ENCODE data around the gene RAX. TPM values are rescaled to one million over a fixed set of nuclear protein-coding genes. Genes with fewer than 3 reads are reported as not detected.

Gene RAX
- total RNA-seq, 1 experiment from 2014 or later: 18.3 TPM

DNA sequence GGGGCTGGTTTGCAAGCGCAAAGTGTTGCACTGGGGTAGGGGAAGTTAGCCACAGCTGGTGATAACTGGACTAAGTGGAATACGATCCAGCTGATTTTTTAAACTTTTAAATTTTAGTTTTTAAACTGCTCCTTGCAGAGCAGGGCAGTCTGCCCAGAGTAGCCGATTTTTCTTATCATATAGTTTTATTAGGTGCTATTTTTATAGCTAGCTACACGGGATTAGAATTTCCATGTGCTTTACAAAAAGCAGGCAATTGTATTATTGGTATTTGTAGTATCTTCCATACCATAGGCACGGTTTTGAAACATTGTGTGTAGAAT lies 35.6 kb upstream of the RAX start:
- Histone ChIP-seq H3K4me1 (ENCODE audit: insufficient read depth, low read length, poor library complexity, severe bottlenecking) (no peaks in the 10 kb centered on the region), H3K27ac (ENCODE audit: low read depth, low read length, poor library complexity, severe bottlenecking) (no peak overlapping the region), H3K36me3 (ENCODE audit: insufficient read depth, low read length, poor library complexity, severe bottlenecking) (no peaks in the 10 kb centered on the region), H3K4me3 (ENCODE audit: low read depth, low read length, poor library complexity, severe bottlenecking) (peak overlapping the region; percentile 46), H3K9me3 (ENCODE audit: low read depth, low read length, poor library complexity, severe bottlenecking) (no peaks in the 10 kb centered on the region), H3K27me3 (replicated peaks; ENCODE audit: insufficient read depth, low read depth, low read length, poor library complexity) (no peaks in the 10 kb centered on the region)
- DNase-seq (ENCODE audit: low spot score): no peak
- POLR2A ChIA-PET (ENCODE audit: low non-redundant PET): no interaction called here
- TF ChIP-seq EZH2 (IDR thresholded peaks at IDR 0.05; ENCODE audit: borderline replicate concordance, low read depth, low read length, poor library complexity, severe bottlenecking): no peak
- TF ChIP-seq CTCF (conservative IDR thresholded peaks at IDR 0.05; ENCODE audit: low read depth, low read length): no peak
- intact Hi-C loops (cut with micrococcal nuclease; ENCODE audit: unreplicated experiment): loop anchor here (1.0 to 2.0 kb wide), 2 partner anchors 60 to 94 kb away; no protein-coding TSS in a partner anchor
- BruUV-seq (replicated peaks): no TSS peak
- CTCF ChIA-PET: interaction anchor here (0.6 to 2.7 kb wide), 2 partner anchors 94 to 165 kb away, joined by 3 to 87 read pairs; no protein-coding TSS in a partner anchor

DNA sequence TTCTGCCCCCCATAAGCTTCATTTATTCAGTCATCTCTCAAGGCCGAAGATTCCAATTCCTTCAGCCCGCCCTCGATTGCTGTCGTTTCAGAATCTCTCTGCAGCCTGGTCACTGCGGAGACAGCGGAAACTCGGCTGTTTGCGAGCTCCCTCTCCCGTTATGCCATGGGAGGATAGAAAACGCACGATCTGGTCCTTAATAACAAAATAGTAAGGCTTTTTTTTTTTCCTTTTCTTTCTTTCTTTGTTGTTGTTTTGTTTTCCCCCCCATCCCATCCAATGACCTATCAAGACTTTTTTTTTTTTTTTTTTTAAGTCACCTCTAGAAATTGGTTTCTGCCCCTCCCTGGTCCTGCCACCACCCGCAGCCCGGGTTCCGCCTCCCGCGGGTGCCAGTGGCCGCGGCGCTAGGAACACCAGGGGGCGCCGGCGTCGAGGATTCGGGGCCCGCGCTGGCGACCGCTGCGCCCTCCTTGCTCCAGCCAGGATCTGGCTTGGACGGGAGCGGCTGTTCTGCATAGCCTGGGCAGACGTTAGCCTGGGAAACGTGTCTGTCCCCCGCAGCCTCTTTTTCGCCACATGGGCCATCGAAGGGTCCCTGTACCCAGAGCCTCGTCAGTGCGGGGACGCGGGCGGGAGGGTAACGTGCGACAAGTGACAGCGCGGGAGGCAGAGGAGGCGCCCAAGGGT lies 35.1 kb upstream of the RAX start:
- DNase-seq (ENCODE audit: low spot score): peak; percentile 82
- Histone ChIP-seq H3K27ac (ENCODE audit: low read depth, low read length, poor library complexity, severe bottlenecking) (no peak overlapping the region), H3K4me1 (ENCODE audit: insufficient read depth, low read length, poor library complexity, severe bottlenecking) (no peaks in the 10 kb centered on the region), H3K36me3 (ENCODE audit: insufficient read depth, low read length, poor library complexity, severe bottlenecking) (no peaks in the 10 kb centered on the region), H3K27me3 (replicated peaks; ENCODE audit: insufficient read depth, low read depth, low read length, poor library complexity) (no peaks in the 10 kb centered on the region), H3K4me3 (ENCODE audit: low read depth, low read length, poor library complexity, severe bottlenecking) (peak overlapping the region; percentile 46), H3K9me3 (ENCODE audit: low read depth, low read length, poor library complexity, severe bottlenecking) (no peaks in the 10 kb centered on the region)
- ChIA-PET CTCF (interaction anchor here (0.6 to 2.7 kb wide), 21 partner anchors 10 to 628 kb away, joined by 3 to 87 read pairs (median 4); partner anchors contain the start of gene RAX), POLR2A (ENCODE audit: low non-redundant PET) (interaction anchor here (0.7 kb wide), 1 partner anchor 58 kb away, joined by 11 read pairs; no protein-coding TSS in a partner anchor)
- intact Hi-C loops (cut with micrococcal nuclease; ENCODE audit: unreplicated experiment): loop anchor here (1.0 to 2.0 kb wide), 2 partner anchors 59 to 94 kb away; no protein-coding TSS in a partner anchor
- BruUV-seq (replicated peaks): no TSS peak
- TF ChIP-seq EZH2 (IDR thresholded peaks at IDR 0.05; ENCODE audit: borderline replicate concordance, low read depth, low read length, poor library complexity, severe bottlenecking) (no peak), CTCF (conservative IDR thresholded peaks at IDR 0.05; ENCODE audit: low read depth, low read length) (peak; percentile 99)

GRCh38 chr18:59306640-59307039 lies 33.4 kb upstream of the RAX start:
- CTCF ChIA-PET: no interaction called here
- H3K27me3 ChIP-seq (replicated peaks; ENCODE audit: insufficient read depth, low read depth, low read length, poor library complexity): no peaks in the 10 kb centered on the region
- no peak overlapping the region for H3K27ac ChIP-seq (ENCODE audit: low read depth, low read length, poor library complexity, severe bottlenecking)
- DNase-seq (ENCODE audit: low spot score): no peak
- H3K36me3 ChIP-seq (ENCODE audit: insufficient read depth, low read length, poor library complexity, severe bottlenecking): no peaks in the 10 kb centered on the region
- H3K4me1 ChIP-seq (ENCODE audit: insufficient read depth, low read length, poor library complexity, severe bottlenecking): no peaks in the 10 kb centered on the region
- TF ChIP-seq EZH2 (IDR thresholded peaks at IDR 0.05; ENCODE audit: borderline replicate concordance, low read depth, low read length, poor library complexity, severe bottlenecking): no peak
- no peak for TF ChIP-seq CTCF (conservative IDR thresholded peaks at IDR 0.05; ENCODE audit: low read depth, low read length)
- no peaks in the 10 kb centered on the region for H3K9me3 ChIP-seq (ENCODE audit: low read depth, low read length, poor library complexity, severe bottlenecking)
- intact Hi-C loops (cut with micrococcal nuclease; ENCODE audit: unreplicated experiment): loop anchor here (1.0 kb wide), 1 partner anchor 12 kb away; no protein-coding TSS in a partner anchor
- H3K4me3 ChIP-seq (ENCODE audit: low read depth, low read length, poor library complexity, severe bottlenecking): no peak overlapping the region
- BruUV-seq (replicated peaks): no TSS peak
- POLR2A ChIA-PET (ENCODE audit: low non-redundant PET): no interaction called here

Data from A673 (cell line).